PFSK-1 (cell line): ENCODE results near the gene ACTN1.

ENCODE experiments used
- FOXP2 ChIP-seq: optimal IDR thresholded peaks from 2 replicates; pipeline ENCODE3; 2011; ENCODE audit warnings: borderline replicate concordance, control low read depth, inconsistent platforms; ENCODE audit not compliant: insufficient read depth; ENCODE audit errors: extremely low read length, extremely low read depth
- POLR2AphosphoS5 ChIP-seq: IDR thresholded peaks from 2 replicates; pipeline ENCODE4 v1.6.1; 2012; ENCODE audit warnings: low read depth, mild to moderate bottlenecking, control low read depth, low read length, moderate library complexity
- REST ChIP-seq, 2 experiments: IDR thresholded peaks; 2 replicates each; pipeline versions ENCODE4 v1.6.1 to v1.8.0; 2011 to 2012; ENCODE audit warnings: low read depth in 2 of 2, low read length in 2 of 2, control low read depth in 1 of 2, inconsistent platforms in 1 of 2, mild to moderate bottlenecking in 1 of 2, moderate library complexity in 1 of 2; ENCODE audit not compliant: insufficient read depth in 1 of 2
- SIN3A ChIP-seq: IDR thresholded peaks from 2 replicates; pipeline ENCODE4 v1.6.1; 2012; ENCODE audit warnings: mild to moderate bottlenecking, low read length, moderate library complexity, borderline replicate concordance; ENCODE audit not compliant: insufficient read depth

- TF ChIP-seq POLR2AphosphoS5: no peak
- TF ChIP-seq REST (IDR thresholded peaks at IDR 0.05; ENCODE audit: insufficient read depth in 1 of 2, low read depth in 2 of 2, low read length in 2 of 2): no peak
- TF ChIP-seq FOXP2: no peak
- no peak for TF ChIP-seq SIN3A
Measured at GRCh38 chr14:68937471-68938270, 41.4 kb downstream of the ACTN1 start.
